ENCODE data around the gene DHX16. TPM values are rescaled to one million over a fixed set of nuclear protein-coding genes. Genes with fewer than 3 reads are reported as not detected.
"Not testable (repeated sequence)": the region's sequence is repeated elsewhere in the genome, so short reads cannot be mapped to it uniquely, and the experiment has no call there.

Gene DHX16
- total RNA-seq, 1 experiment from 2014 or later, result 46.4 TPM

- H3K27me3 ChIP-seq (replicated peaks; ENCODE audit: insufficient read depth, low read depth, low read length, poor library complexity); CTCF ChIA-PET; DNase-seq (ENCODE audit: low spot score); H3K9me3 ChIP-seq (ENCODE audit: low read depth, low read length, poor library complexity, severe bottlenecking): not testable (repeated sequence)
- intact Hi-C loops (cut with micrococcal nuclease; ENCODE audit: unreplicated experiment), result loop anchor here (1.0 to 2.0 kb wide), 2 partner anchors 27 to 101 kb away; partner anchors contain the start of genes MRPS18B, NRM and PPP1R10
- TSS peak; percentile 40 for BruUV-seq (replicated peaks)
- peak overlapping the region; percentile 94 for H3K27ac ChIP-seq (ENCODE audit: low read depth, low read length, poor library complexity, severe bottlenecking)
- 0 out of 2 replicates have a peak, but pooled peaks have one; percentile 0 for TF ChIP-seq CTCF (conservative IDR thresholded peaks at IDR 0.05; ENCODE audit: low read depth, low read length)
- peaks cover 39% of the 10 kb centered on the region for H3K36me3 ChIP-seq (ENCODE audit: insufficient read depth, low read length, poor library complexity, severe bottlenecking)
- H3K4me1 ChIP-seq (ENCODE audit: insufficient read depth, low read length, poor library complexity, severe bottlenecking), result peaks cover 24% of the 10 kb centered on the region
- H3K4me3 ChIP-seq (ENCODE audit: low read depth, low read length, poor library complexity, severe bottlenecking), result peak overlapping the region; percentile 50
- POLR2A ChIA-PET (ENCODE audit: low non-redundant PET), result interaction anchor here (0.6 to 1.0 kb wide), 2 partner anchors 29 to 80 kb away, joined by 3 read pairs; no protein-coding TSS in a partner anchor
Observed at GRCh38 chr6:30717845-30718720, 45.3 kb upstream of the DHX16 start.

GRCh38 chr6:30717129-30717844, 44.5 kb upstream of the DHX16 start, which contains the start of gene MDC1:
MDC1 (minus strand) TSS chr6:30717281; CDS start chr6:30715175, 2,106 bp downstream.
- POLR2A ChIA-PET (ENCODE audit: low non-redundant PET), result interaction anchor here (0.6 to 1.0 kb wide), 5 partner anchors 10 to 164 kb away, joined by 3 to 4 read pairs (median 3); no protein-coding TSS in a partner anchor
- Histone ChIP-seq H3K36me3 (ENCODE audit: insufficient read depth, low read length, poor library complexity, severe bottlenecking) (peaks cover 38% of the 10 kb centered on the region), H3K9me3 (ENCODE audit: low read depth, low read length, poor library complexity, severe bottlenecking) (no peaks in the 10 kb centered on the region), H3K4me3 (ENCODE audit: low read depth, low read length, poor library complexity, severe bottlenecking) (peak within 1 kb of the TSS; percentile 50), H3K27me3 (replicated peaks; ENCODE audit: insufficient read depth, low read depth, low read length, poor library complexity) (no peaks in the 10 kb centered on the region), H3K27ac (ENCODE audit: low read depth, low read length, poor library complexity, severe bottlenecking) (peak within 1 kb of the TSS; percentile 94), H3K4me1 (ENCODE audit: insufficient read depth, low read length, poor library complexity, severe bottlenecking) (peaks cover 19% of the 10 kb centered on the region)
- TF ChIP-seq CTCF (conservative IDR thresholded peaks at IDR 0.05; ENCODE audit: low read depth, low read length), result peak; percentile 24; the same call in 1 of the 2 replicates
- TF ChIP-seq EZH2 (IDR thresholded peaks at IDR 0.05; ENCODE audit: borderline replicate concordance, low read depth, low read length, poor library complexity, severe bottlenecking), result no peak
- intact Hi-C loops (cut with micrococcal nuclease; ENCODE audit: unreplicated experiment), result loop anchor here (1.0 to 2.0 kb wide), 2 partner anchors 26 to 100 kb away; partner anchors contain the start of genes MRPS18B, NRM and PPP1R10
- CTCF ChIA-PET, result interaction anchor here (0.6 to 0.8 kb wide), 2 partner anchors 38 to 682 kb away, joined by 3 to 5 read pairs; no protein-coding TSS in a partner anchor
- peak; percentile 100 for DNase-seq (ENCODE audit: low spot score)
- BruUV-seq (replicated peaks), result no TSS peak

- ChIA-PET POLR2A (ENCODE audit: low non-redundant PET) (interaction anchor here (0.6 to 1.0 kb wide), 3 partner anchors 28 to 165 kb away, joined by 3 to 4 read pairs (median 3); no protein-coding TSS in a partner anchor), CTCF (interaction anchor here (0.6 to 0.8 kb wide), 2 partner anchors 38 to 682 kb away, joined by 3 to 5 read pairs; no protein-coding TSS in a partner anchor)
- H3K9me3 ChIP-seq (ENCODE audit: low read depth, low read length, poor library complexity, severe bottlenecking), result no peaks in the 10 kb centered on the region
- H3K27me3 ChIP-seq (replicated peaks; ENCODE audit: insufficient read depth, low read depth, low read length, poor library complexity), result no peaks in the 10 kb centered on the region
- TF ChIP-seq EZH2 (IDR thresholded peaks at IDR 0.05; ENCODE audit: borderline replicate concordance, low read depth, low read length, poor library complexity, severe bottlenecking), result no peak
- TF ChIP-seq CTCF (conservative IDR thresholded peaks at IDR 0.05; ENCODE audit: low read depth, low read length), result no peak
- H3K27ac ChIP-seq (ENCODE audit: low read depth, low read length, poor library complexity, severe bottlenecking), result peak overlapping the region; percentile 94
- DNase-seq (ENCODE audit: low spot score), result no peak
- intact Hi-C loops (cut with micrococcal nuclease; ENCODE audit: unreplicated experiment), result loop anchor here (1.0 to 2.0 kb wide), 2 partner anchors 26 to 100 kb away; partner anchors contain the start of genes MRPS18B, NRM and PPP1R10
- H3K4me1 ChIP-seq (ENCODE audit: insufficient read depth, low read length, poor library complexity, severe bottlenecking), result peaks cover 19% of the 10 kb centered on the region
- H3K4me3 ChIP-seq (ENCODE audit: low read depth, low read length, poor library complexity, severe bottlenecking), result peak overlapping the region; percentile 50
- no TSS peak for BruUV-seq (replicated peaks)
- H3K36me3 ChIP-seq (ENCODE audit: insufficient read depth, low read length, poor library complexity, severe bottlenecking), result peaks cover 38% of the 10 kb centered on the region
Observed at GRCh38 chr6:30716879-30717128, 44.0 kb upstream of the DHX16 start.

Measured in A673 (cell line).